GM21526 (cell line): ENCODE measurements around the gene TMEM50B.
"Not testable (repeated sequence)": the region's sequence is repeated elsewhere in the genome, so short reads cannot be mapped to it uniquely, and the experiment has no call there.

Experiments used
- ATAC-seq: cut with Tn5 transposase; IDR thresholded peaks from one replicate; pipeline ENCODE4 v1.9.1; 2021; ENCODE audit warnings: moderate library complexity; ENCODE audit not compliant: unreplicated experiment, low FRiP score

TMEM50B gene

DNA sequence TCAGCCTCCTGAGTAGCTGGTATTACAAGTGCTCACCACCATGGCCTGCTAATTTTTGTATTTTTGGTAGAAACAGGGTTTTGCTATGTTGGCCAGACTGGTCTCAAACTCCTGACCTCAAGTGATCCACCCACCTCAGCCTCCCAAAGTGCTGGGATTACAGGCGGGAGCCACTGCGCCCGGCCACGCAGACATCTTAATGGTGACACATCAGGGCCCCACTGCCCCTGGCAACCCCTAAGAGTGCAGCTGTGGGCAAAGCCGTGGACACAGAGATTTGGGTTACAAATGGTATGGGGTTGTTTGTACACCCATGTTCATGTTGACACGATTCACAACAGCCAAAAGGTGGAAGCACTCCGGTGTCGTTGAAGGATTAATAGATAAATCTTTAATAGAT, 46.8 kb downstream of the TMEM50B start:
- ATAC-seq = no peak

DNA sequence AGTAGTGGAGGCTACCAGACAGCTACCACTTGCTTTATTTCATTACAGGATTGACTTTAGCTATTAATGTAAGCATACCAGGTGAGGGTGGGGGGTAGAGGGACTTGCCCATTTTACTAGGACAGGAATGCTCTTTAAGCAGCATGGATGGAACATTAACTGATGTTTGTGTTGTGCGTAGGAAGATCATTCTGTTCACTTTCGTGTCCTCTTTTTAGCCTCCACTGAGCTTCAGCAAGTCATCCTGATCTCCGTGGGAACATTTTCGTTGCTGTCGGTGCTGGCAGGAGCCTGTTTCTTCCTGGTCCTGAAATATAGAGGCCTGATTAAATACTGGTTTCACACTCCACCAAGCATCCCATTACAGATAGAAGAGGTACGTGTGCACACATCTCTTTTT, 47.3 kb downstream of the TMEM50B start:
- ATAC-seq = no peak

- no peak for ATAC-seq
These were observed 48.9 kb downstream of the TMEM50B start for GRCh38 chr21:33430858-33431257.

DNA sequence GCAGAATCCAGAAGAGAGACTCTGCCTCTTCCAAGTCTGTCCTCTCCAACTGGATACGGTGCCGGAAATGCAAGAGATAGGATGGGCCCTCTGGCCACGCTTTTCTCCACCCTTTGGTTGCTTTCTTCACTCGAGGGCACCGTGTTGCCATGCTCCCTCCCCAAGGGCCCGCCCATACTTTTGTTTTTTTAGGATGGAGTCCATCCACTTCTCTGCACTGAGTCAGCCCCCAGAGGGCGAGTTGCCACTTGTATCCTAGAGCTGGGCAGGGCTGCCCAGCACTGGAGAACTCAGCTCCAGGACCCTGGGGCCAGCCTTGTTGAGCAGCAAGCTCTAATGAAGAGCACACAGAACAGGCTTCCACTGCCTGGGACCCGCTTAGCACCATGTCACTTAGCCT, 51.1 kb downstream of the TMEM50B start:
- no peak for ATAC-seq

- no peak for ATAC-seq
These were observed 52.7 kb downstream of the TMEM50B start for GRCh38 chr21:33427051-33427450.

DNA sequence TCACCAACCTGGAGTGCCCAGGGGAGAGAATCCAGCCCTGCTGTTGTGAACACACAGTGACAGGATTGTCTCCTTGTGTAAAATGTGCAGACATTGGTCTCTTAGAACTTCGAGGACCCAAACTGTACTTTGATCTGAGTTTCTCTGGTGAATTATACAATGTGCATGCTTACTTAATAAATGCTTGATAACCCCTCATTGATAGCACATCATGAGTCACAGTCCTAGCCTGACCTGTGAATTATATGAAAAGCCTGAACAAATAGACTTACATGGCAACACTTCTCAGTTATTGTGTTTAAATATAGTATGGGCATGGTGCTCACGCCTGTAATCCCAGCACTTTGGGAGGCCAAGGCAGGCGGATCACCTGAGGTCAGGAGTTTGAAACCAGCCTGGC, 53.9 kb downstream of the TMEM50B start:
- ATAC-seq = no peak

- no peak for ATAC-seq
These were observed 55.6 kb downstream of the TMEM50B start for GRCh38 chr21:33424214-33424613.

- ATAC-seq = no peak
These were observed 57.9 kb downstream of the TMEM50B start for GRCh38 chr21:33421713-33422393.

GRCh38 chr21:33419538-33420123, 60.1 kb downstream of the TMEM50B start:
- ATAC-seq = no peak

DNA sequence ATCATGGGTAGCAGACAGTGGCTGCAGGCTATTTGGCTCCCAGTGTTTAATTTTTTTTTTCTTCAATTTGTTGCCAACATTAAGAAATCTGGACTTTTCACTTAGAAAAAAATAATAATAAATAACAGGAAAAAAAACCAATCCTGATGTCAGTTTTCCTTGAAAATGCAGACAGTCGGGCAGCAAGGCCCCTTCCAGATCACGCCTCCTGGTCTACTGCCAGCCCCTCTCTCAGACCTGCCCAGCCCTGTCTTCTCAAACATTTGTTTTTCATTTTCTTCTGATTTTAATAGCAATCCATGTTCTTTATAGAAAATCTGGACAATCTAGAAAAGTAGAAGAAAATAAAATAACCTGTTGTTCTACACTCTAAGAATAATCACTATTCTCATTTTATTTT, 61.1 kb downstream of the TMEM50B start:
- ATAC-seq = no peak

GRCh38 chr21:33414926-33415325, 64.8 kb downstream of the TMEM50B start:
- no peak for ATAC-seq

GRCh38 chr21:33414068-33414467, 65.7 kb downstream of the TMEM50B start:
- ATAC-seq = no peak

DNA sequence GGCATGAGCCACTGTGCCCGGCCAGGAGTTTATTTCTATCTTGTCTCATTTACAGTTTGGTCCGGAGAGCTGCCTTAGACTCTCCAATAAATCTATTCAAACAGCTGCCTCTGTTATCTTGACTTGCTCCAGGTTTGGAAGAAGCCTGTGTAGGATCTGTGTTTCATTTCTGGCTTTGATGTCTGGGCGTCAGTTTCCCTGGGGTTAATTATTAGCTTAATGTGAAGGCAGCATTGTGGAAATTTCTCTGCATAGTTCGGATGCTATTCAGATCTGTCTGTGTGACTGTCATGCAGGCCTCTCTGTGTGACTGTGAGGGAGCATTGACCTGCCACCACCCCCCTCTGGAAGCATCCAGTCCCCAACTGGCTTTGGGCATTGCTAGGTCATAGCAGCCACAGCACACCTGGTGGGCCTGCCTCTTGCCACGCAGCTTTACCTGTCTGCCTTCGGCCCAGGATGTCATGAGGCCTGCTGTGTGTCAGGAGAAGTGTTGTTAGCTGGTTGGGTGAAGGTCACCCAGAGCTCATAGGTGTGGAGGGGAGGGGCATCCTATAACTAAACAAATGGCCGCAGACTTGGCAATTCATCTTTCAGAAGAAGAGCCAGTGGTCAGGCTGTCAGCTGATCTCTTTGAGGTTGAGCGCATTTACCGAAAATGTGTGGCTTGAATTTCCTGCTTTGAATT, 66.8 kb downstream of the TMEM50B start:
- no peak for ATAC-seq

GRCh38 chr21:33412439-33412831, 67.3 kb downstream of the TMEM50B start:
- ATAC-seq = not testable (repeated sequence)

DNA sequence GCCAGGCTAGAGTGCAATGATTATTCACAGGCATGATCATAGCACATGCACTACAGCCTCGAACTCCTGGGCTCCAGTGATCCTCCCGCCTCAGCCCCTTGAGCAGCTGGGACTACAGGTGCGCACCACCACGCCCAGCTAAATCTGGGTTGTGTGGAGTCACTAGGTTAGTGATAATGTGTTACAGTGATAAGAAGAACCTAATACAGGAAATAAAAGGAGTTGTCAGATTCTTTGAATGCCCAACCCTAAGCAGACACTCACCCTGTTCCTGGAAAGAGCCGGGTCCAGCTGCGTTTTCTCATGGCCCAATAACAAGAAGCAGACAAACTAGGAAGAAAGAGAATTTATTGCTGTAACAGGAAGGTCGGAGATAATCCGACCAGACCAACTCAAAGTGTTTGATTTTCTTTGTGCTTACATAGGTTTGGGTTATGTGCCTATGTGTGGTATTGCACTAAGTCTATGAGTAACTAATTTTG, 67.8 kb downstream of the TMEM50B start:
- ATAC-seq = no peak

GRCh38 chr21:33406493-33406892, 73.3 kb downstream of the TMEM50B start:
- no peak for ATAC-seq

DNA sequence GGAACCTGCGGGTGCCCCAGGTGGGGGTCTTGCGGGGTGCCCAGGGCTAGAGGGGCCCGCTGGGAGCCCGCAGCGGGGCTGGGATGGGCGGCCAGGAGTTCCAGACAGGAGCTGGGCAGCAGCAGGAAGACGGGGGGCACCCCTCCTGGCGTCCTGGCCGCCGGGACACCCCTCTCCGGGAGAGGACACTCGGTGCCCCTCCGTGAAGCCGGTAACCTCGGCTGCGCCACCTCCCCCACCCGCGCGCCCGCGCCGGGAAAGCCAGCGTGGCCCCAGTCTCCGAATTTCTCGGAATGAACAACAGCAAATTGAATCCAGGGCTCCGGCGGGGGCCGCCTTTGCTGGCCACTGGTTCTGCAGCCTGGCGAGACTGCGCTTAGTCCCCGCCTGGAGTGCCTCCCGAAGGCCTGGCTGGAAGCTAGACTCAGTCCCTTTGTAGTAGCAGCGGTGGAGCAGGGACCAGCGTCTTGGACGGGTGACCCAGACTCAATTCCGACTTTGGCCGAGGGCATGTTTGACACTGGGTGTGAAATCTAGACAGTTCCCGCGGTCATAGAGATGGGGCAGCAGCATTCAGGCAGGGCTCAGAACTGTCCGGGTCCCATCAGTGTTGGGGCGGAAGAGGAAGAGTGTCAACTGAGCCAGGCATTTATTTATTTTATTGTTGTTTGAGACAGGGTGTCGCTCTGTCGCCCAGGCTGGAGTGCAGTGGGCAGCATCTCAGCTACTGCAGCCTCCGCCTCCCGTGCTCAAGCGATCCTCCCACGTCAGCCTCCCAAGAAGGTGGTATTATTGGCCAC, 75.8 kb downstream of the TMEM50B start:
- ATAC-seq = no peak

- no peak for ATAC-seq
These were observed 76.5 kb downstream of the TMEM50B start, which contains the start of gene IFNGR2 for GRCh38 chr21:33403128-33403785. Gene IFNGR2, plus strand, starts transcription at chr21:33403413. Its CDS starts 131 bp downstream, at chr21:33403544.

DNA sequence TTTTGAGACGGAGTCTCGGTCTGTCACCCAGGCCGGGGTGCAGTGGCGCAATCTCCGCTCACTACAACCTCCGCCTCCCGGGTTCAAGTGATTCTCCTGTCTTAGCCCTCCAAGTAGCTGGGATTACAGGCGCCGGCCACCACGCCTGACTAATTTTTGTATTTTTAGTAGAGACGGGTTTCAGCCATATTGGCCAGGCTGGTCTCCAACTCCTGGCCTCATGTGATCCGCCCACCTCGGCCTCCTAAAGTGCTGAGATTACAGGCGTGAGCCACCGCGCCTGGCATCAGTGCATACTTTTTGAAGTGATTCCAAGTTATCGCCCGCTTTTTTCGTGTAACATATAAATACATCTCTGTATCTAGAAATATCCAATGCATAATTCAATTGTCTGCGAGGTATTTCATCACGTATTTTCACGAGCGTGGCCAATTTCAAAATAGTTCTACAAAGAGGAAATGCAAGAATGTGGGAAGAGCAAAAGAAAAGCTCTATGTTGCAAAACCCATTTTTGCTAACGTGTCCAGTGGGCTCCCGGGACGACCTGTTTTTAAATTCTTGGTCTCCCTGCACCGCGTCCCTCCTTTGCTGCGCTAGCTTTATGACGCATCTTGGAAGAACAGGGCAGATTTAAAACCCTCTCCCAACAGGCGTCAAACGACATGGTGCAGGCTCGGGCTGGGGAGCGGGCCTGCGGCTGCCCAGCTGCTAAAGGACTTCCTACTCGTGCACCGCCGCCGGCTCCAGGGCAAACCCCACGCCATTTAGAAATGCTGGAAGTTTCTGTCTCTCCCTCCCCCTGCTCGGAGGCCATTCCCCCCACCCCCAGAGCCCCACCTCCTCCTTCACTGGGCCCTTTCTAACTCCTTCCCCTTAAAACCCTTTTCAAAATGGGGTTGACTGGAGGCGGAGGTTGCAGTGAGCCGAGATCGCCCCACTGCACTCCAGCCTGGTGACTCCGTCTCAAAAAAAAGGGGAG, 77.5 kb downstream of the TMEM50B start:
- ATAC-seq = no peak
